ENCODE results near the gene JDP2. TPM values are rescaled to one million over a fixed set of nuclear protein-coding genes. Genes with fewer than 3 reads are reported as not detected.

Gene JDP2
- total and polyA plus RNA-seq, 2 experiments from 2014 or later: 12.5 to 22.0 TPM

DNA sequence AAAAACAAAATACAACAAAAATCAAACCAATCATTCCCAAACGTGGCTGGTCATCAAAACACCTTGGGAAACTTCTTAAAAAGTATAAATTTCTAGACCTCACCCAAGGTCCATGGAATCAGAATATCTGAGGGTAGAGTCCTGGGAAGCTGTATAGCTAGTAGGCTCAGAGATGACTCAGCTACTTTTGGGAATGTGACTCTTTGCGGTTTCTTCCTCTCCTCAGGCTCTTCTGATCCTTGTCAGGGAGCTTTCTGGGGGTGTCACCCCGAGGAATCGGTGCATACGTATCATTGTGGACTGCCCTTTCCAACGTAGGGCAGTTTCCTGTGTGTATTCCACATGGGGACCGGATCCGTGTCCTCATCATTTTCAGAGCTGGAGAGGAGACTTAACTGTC lies 14.8 kb downstream of the JDP2 start:
- Histone ChIP-seq H3K4me3 (no peak overlapping the region), H3K9me3 (ENCODE audit: low read depth) (no peaks in the 10 kb centered on the region), H3K4me1 (ENCODE audit: low read depth) (peaks cover 10% of the 10 kb centered on the region), H3K27ac (no peak overlapping the region), H3K27me3 (no peaks in the 10 kb centered on the region), H3K36me3 (no peaks in the 10 kb centered on the region)
- TF ChIP-seq, protein P1, sequence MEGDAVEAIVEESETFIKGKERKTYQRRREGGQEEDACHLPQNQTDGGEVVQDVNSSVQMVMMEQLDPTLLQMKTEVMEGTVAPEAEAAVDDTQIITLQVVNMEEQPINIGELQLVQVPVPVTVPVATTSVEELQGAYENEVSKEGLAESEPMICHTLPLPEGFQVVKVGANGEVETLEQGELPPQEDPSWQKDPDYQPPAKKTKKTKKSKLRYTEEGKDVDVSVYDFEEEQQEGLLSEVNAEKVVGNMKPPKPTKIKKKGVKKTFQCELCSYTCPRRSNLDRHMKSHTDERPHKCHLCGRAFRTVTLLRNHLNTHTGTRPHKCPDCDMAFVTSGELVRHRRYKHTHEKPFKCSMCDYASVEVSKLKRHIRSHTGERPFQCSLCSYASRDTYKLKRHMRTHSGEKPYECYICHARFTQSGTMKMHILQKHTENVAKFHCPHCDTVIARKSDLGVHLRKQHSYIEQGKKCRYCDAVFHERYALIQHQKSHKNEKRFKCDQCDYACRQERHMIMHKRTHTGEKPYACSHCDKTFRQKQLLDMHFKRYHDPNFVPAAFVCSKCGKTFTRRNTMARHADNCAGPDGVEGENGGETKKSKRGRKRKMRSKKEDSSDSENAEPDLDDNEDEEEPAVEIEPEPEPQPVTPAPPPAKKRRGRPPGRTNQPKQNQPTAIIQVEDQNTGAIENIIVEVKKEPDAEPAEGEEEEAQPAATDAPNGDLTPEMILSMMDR (IDR thresholded peaks at IDR 0.05; ENCODE audit: low read depth, low read length): no peak
- peak in 1 of 2 donors; percentile 66 for DNase-seq (ENCODE audit: low read depth in 1 of 2, low spot score in 1 of 2)

DNA sequence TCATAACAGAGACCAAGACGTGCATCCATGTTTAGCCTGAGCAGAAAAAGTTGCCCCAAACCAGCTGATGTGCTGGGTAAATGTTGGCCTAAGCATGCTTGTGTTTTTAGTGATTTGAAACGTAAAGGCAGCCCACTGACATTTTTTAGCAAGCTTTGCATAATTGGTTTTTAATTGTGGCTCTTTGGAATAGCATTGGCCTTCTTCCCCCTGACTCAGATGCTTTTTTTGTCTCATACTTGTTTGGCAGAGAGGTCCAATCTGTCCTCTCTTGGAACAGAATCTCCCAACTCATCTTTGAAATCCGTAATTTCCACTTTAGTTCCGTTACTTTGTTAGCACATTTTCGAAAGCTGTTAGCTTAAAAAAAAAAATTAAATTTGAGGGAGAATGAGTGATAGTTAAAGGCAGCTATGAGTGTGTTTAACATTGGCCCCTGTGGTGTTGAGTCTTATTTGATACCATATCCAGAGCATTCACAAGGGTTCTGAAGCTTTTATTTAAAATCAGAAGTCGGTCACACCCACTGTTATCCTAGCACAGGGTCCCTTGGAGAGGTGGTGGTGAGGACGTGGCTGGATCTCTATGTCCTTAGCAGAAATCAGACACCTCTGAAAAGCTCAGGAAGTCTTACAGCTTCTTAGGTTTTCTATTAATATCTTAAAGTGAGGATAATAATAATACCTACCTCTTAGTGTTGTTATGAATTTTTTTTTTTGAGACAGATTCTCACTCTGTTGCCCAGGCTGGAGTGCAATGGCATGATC lies 15.6 kb downstream of the JDP2 start:
- no peak for DNase-seq (ENCODE audit: low read depth in 1 of 2, low spot score in 1 of 2)
- H3K27ac ChIP-seq: no peak overlapping the region
- H3K9me3 ChIP-seq (ENCODE audit: low read depth): no peaks in the 10 kb centered on the region
- peaks cover 10% of the 10 kb centered on the region for H3K4me1 ChIP-seq (ENCODE audit: low read depth)
- H3K4me3 ChIP-seq: no peak overlapping the region
- no peaks in the 10 kb centered on the region for H3K27me3 ChIP-seq
- TF ChIP-seq, protein P1 (IDR thresholded peaks at IDR 0.05; ENCODE audit: low read depth, low read length): no peak
- no peaks in the 10 kb centered on the region for H3K36me3 ChIP-seq

DNA sequence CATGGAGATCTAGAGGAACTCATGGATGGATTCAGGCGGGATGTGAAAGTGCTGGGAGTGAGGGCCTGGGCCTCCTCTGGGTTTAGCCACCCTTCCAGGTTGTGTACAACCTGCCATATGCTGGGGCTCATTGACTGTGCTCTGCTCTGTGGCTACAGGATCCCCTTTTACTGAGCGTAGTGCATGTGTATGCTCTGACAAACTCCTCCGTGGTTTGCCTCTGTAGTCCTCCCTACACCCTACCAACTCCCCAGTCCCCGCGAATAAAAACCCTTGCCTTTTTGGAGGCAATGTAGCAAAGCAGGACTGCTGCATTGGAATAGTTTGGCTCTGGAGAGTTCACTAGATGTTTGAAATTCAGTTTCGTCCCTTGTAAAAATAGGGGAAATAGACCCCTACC lies 17.4 kb downstream of the JDP2 start:
- TF ChIP-seq, protein P1 (IDR thresholded peaks at IDR 0.05; ENCODE audit: low read depth, low read length): no peak
- H3K27ac ChIP-seq: no peak overlapping the region
- H3K9me3 ChIP-seq (ENCODE audit: low read depth): no peaks in the 10 kb centered on the region
- H3K36me3 ChIP-seq: no peaks in the 10 kb centered on the region
- no peak overlapping the region for H3K4me3 ChIP-seq
- DNase-seq (ENCODE audit: low read depth in 1 of 2, low spot score in 1 of 2): no peak
- peaks cover 10% of the 10 kb centered on the region for H3K4me1 ChIP-seq (ENCODE audit: low read depth)
- H3K27me3 ChIP-seq: no peaks in the 10 kb centered on the region

DNA sequence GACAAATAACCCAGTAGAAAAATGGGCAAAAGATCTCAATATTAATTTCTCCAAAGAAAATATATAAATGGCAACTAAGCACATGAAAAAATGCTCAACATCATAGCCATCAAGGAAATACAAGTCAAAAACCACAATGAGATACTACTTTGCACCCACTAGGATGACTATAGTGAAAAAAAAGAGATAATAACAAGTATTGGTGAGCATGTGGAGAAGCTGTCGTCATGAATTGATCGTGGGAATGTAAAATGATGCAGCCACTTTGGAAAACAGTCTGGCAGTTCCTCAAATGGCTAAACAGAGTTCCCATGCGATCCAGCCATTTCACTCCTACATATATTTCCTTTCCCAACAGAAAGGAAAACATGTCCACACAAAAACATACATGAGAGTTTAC lies 18.1 kb downstream of the JDP2 start:
- Histone ChIP-seq H3K27me3 (no peaks in the 10 kb centered on the region), H3K27ac (no peak overlapping the region), H3K4me3 (no peak overlapping the region), H3K9me3 (ENCODE audit: low read depth) (no peaks in the 10 kb centered on the region), H3K4me1 (ENCODE audit: low read depth) (peaks cover 10% of the 10 kb centered on the region), H3K36me3 (no peaks in the 10 kb centered on the region)
- TF ChIP-seq, protein P1 (IDR thresholded peaks at IDR 0.05; ENCODE audit: low read depth, low read length): no peak
- no peak for DNase-seq (ENCODE audit: low read depth in 1 of 2, low spot score in 1 of 2)

DNA sequence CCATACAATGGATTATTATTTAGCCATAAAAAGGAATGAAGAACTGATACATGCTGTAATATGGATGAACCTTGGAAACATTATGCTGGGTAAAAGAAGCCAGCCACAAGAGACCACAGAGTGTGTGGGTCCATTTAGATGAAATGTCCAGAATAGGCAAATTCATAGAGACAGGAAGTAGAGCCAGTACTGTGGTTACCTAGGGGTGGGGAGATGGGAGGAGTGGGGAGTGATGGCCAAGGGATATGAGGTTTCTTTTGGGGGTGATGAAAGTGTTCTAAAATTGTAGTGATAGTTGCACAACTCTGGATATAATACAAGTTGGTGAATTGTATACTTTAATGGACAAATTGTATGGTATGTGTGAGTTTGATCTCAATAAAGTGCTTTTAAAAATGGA lies 18.6 kb downstream of the JDP2 start:
- H3K27me3 ChIP-seq: no peaks in the 10 kb centered on the region
- TF ChIP-seq, protein P1 (IDR thresholded peaks at IDR 0.05; ENCODE audit: low read depth, low read length): no peak
- H3K27ac ChIP-seq: no peak overlapping the region
- peaks cover 8% of the 10 kb centered on the region for H3K4me1 ChIP-seq (ENCODE audit: low read depth)
- H3K4me3 ChIP-seq: no peak overlapping the region
- H3K9me3 ChIP-seq (ENCODE audit: low read depth): no peaks in the 10 kb centered on the region
- peak in 1 of 2 donors; percentile 54 for DNase-seq (ENCODE audit: low read depth in 1 of 2, low spot score in 1 of 2)
- no peaks in the 10 kb centered on the region for H3K36me3 ChIP-seq
